ENCODE data around the gene UQCC2. TPM values are rescaled to one million over a fixed set of nuclear protein-coding genes. Genes with fewer than 3 reads are reported as not detected.

UQCC2 gene
- total RNA-seq, 2 experiments from 2014 or later, result 118 to 126 TPM

- no peaks in the 10 kb centered on the region for H3K9me3 Mint-ChIP-seq
- no peak overlapping the region for H3K4me3 Mint-ChIP-seq
- no peak overlapping the region for H3K27ac Mint-ChIP-seq
- DNase-seq, result no peak
- peaks cover 20% of the 10 kb centered on the region for H3K36me3 Mint-ChIP-seq
- peaks cover 2% of the 10 kb centered on the region for H3K4me1 Mint-ChIP-seq
- no peaks in the 10 kb centered on the region for H3K27me3 Mint-ChIP-seq
These were observed 25.1 kb downstream of the UQCC2 start for GRCh38 chr6:33686225-33686924.

GRCh38 chr6:33685411-33686224 lies 25.9 kb downstream of the UQCC2 start:
- no peaks in the 10 kb centered on the region for H3K9me3 Mint-ChIP-seq
- no peak overlapping the region for H3K4me3 Mint-ChIP-seq
- H3K27ac Mint-ChIP-seq, result no peak overlapping the region
- H3K27me3 Mint-ChIP-seq, result no peaks in the 10 kb centered on the region
- DNase-seq, result no peak
- H3K36me3 Mint-ChIP-seq, result peaks cover 16% of the 10 kb centered on the region
- H3K4me1 Mint-ChIP-seq, result peaks cover 2% of the 10 kb centered on the region

DNA sequence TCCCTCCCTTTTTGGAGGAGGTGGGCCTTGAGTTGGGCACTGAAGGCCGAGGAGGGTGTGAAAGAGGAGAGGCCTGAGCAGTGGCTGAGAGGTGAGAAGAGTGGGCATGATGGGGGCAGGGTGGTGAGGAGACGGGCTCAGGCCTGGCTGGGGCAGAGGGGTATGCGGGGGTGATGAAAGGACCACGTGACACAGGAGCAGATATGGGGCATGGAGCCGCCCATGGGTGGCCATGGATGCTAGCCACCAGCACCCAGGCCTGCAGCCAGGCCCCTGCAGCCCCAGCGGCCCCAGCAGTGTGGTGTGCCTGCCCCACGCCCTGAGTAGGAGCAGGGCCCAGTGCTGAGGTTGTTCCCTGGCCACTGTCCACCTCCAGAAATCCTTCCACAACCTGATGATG lies 26.5 kb downstream of the UQCC2 start:
- DNase-seq, result no peak
- no peak overlapping the region for H3K4me3 Mint-ChIP-seq
- no peaks in the 10 kb centered on the region for H3K27me3 Mint-ChIP-seq
- peaks cover 2% of the 10 kb centered on the region for H3K4me1 Mint-ChIP-seq
- no peak overlapping the region for H3K27ac Mint-ChIP-seq
- H3K36me3 Mint-ChIP-seq, result peaks cover 17% of the 10 kb centered on the region
- H3K9me3 Mint-ChIP-seq, result no peaks in the 10 kb centered on the region

- H3K4me1 Mint-ChIP-seq, result peaks cover 2% of the 10 kb centered on the region
- no peak overlapping the region for H3K4me3 Mint-ChIP-seq
- H3K36me3 Mint-ChIP-seq, result peaks cover 16% of the 10 kb centered on the region
- no peaks in the 10 kb centered on the region for H3K9me3 Mint-ChIP-seq
- H3K27me3 Mint-ChIP-seq, result no peaks in the 10 kb centered on the region
- no peak overlapping the region for H3K27ac Mint-ChIP-seq
- DNase-seq, result no peak
These were observed 27.0 kb downstream of the UQCC2 start for GRCh38 chr6:33684428-33684896.

DNA sequence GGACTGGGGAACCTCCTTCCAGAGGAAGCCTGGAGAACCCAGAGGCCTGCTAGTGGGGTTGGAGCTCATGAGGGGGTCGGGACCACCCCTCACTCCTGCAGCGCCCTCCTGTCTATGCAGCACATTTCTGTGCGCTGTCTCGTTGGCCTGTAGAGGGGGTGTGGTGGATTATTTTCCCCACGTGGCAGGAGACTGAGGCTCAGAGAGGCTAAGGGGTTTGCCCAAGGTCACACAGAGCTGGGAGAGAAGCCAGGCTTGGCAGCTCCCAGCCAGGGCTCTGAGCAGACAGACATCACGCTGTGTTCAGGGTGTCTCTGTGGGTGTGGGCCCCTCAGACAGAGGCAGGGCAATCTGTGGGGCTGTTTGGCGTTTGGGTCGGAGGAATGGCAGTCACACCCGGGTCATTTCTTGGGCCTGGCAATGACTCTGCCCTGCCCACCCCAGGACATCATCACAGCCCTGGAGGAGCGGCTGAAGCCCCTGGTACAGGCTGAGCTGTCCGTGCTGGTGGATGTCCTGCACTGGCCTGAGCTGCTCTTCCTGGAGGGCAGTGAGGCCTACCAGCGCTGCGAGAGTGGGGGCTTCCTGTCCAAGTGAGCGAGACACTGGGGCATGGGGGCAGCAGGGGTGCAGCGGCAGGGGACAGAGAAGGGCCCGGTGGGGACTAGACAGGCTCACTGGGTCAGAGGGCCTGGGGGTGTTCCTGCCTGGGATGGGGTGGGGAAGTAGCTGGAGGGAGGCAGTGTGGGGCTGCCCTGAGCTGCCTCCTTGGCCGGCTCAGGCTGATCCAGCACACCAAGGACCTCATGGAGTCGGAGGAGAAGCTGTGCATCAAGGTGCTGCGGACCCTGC lies 27.7 kb downstream of the UQCC2 start:
- H3K4me3 Mint-ChIP-seq, result no peak overlapping the region
- peaks cover 15% of the 10 kb centered on the region for H3K36me3 Mint-ChIP-seq
- no peak for DNase-seq
- peak overlapping the region; percentile 73 for H3K27ac Mint-ChIP-seq
- H3K27me3 Mint-ChIP-seq, result no peaks in the 10 kb centered on the region
- no peaks in the 10 kb centered on the region for H3K9me3 Mint-ChIP-seq
- H3K4me1 Mint-ChIP-seq, result peaks cover 2% of the 10 kb centered on the region

DNA sequence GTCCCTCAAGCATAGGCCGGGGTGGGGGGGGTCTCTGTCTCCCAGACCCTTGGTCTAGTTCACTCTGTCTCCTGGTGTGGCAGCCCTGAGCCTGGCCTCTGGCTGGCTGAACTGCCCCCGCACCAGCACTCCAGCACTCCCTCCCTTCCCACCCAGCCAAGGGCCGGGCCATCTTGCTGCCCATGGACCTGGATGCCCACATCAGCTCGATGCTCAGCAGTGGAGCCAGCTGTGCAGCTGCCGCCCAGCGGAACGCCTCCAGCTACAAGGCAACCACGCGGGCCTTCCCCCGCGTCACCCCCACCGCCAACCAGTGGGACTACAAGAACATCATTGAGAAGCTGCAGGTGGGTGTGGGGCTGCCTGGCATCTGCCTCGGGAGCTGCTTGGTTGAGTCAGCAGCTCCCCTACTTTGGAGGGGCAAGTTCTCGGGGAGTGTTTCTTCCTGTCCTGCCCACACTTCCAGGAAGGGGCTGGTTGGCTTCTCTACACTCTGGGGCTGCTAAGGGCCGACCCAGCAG lies 28.4 kb downstream of the UQCC2 start:
- peaks cover 16% of the 10 kb centered on the region for H3K36me3 Mint-ChIP-seq
- H3K4me3 Mint-ChIP-seq, result no peak overlapping the region
- DNase-seq, result peak; percentile 28
- H3K9me3 Mint-ChIP-seq, result no peaks in the 10 kb centered on the region
- H3K4me1 Mint-ChIP-seq, result peaks cover 2% of the 10 kb centered on the region
- peak overlapping the region; percentile 73 for H3K27ac Mint-ChIP-seq
- H3K27me3 Mint-ChIP-seq, result no peaks in the 10 kb centered on the region

DNA sequence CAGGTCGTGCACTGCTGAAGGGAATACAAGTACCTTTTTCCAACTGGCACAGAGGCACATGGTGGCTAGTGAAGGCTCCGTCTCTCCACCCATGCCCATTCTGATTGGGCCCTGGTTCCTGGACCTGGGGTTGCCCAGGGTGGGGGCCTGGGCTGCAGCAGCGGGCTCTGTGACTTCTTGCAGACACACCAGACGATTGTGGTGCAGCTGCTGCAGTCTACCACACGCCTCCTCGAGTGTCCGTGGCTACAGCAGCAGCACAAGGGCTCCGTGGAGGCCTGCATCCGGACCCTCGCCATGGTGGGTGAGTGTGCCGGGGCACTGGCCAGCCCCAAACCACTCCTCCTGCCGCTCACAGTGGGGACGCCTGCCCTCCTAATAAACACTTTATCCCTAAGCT lies 29.2 kb downstream of the UQCC2 start:
- H3K27me3 Mint-ChIP-seq, result no peaks in the 10 kb centered on the region
- peaks cover 23% of the 10 kb centered on the region for H3K36me3 Mint-ChIP-seq
- H3K9me3 Mint-ChIP-seq, result no peaks in the 10 kb centered on the region
- no peak overlapping the region for H3K4me3 Mint-ChIP-seq
- H3K27ac Mint-ChIP-seq, result no peak overlapping the region
- H3K4me1 Mint-ChIP-seq, result peaks cover 2% of the 10 kb centered on the region
- DNase-seq, result no peak

- Mint-ChIP-seq H3K27ac (no peak overlapping the region), H3K4me3 (peak overlapping the region; percentile 42)
These were observed 31.7 kb downstream of the UQCC2 start for GRCh38 chr6:33679761-33680160.

DNA sequence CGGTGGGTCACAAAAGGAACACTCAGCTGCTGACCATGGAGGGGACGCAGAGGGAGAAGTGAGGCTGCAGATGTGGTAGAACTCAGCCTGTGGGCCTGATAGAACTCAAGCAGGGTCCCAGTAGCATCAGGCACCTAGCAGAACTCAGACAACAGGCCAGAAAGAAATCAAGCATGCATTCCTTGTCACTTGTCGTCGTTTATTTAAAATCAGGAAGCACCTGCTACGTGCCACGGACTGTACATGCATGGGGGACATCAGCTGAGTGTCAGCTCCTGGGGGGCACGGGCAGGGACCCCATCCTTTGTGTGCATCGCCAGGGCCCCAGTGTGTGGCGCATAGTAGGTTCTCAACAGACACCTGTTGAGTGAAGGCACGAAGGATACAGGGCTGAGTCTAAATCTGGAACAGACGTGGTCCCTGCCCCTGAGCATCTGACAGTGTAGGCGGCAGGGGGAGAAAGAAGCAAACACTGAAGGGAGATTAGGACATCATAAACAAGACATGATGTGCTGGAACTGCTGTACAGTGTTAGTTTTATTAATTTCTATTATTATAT lies 32.5 kb downstream of the UQCC2 start:
- Mint-ChIP-seq H3K27me3 (no peaks in the 10 kb centered on the region), H3K36me3 (peaks cover 13% of the 10 kb centered on the region), H3K4me3 (no peak overlapping the region), H3K9me3 (no peaks in the 10 kb centered on the region), H3K27ac (no peak overlapping the region), H3K4me1 (peaks cover 2% of the 10 kb centered on the region)
- DNase-seq, result no peak

More at GRCh38 chr6:33679761-33680160, 31.7 kb downstream of the UQCC2 start:
- Mint-ChIP-seq H3K36me3 (peaks cover 17% of the 10 kb centered on the region), H3K27me3 (no peaks in the 10 kb centered on the region), H3K4me1 (peaks cover 2% of the 10 kb centered on the region), H3K9me3 (no peaks in the 10 kb centered on the region)
- DNase-seq, result no peak

DNA sequence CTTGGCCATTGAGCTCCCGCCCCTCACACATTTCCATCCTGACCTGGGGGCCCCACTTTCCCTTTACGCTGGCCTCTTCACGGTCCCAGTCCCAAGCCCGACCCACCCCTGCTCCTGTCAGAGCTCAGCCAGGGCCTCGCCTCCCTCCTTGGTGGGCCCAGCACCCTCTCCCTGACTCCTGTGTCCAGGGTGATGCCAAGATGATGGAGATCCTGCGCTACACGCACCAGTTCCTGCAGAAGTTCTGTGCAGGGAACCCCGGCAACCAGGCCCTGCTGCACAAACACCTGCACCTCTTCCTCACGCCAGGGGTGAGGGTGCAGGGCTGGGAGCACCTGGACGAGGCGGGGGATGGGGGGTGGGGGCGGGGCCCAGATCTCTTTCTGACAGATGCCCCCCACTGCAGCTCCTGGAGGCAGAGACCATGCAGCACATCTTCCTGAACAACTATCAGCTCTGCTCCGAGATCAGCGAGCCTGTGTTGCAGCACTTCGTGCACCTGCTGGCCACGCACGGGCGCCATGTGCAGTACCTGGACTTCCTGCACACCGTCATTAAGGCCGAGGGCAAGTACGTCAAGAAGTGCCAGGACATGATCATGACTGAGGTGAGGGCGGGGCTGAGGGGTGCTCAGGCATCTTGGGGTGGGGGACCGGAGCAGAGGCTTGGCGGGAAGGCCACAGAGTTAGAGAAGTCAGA lies 33.1 kb downstream of the UQCC2 start:
- Mint-ChIP-seq H3K4me1 (peaks cover 2% of the 10 kb centered on the region), H3K9me3 (no peaks in the 10 kb centered on the region), H3K27me3 (no peaks in the 10 kb centered on the region), H3K36me3 (peaks cover 16% of the 10 kb centered on the region), H3K27ac (no peak overlapping the region), H3K4me3 (no peak overlapping the region)
- DNase-seq, result no peak

DNA sequence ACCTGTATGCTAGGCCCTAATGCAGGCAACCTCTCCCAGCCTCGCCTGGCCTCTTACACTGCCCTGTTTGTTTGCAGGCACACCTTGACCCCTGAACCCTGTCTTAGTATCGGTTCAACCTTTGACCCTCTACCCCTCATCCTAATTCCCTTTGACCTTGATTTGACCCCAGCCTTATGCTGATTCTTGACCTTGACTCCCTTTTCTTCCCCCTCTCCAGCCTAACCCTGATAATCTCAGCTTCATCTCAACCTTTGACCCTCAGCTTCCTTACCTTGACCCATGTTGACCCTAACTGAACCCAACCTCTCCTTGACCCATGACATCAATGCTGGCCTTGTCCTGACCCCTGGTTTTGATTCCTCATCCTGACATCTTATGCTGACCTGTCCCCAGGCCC lies 33.8 kb downstream of the UQCC2 start:
- DNase-seq, result no peak
- Mint-ChIP-seq H3K36me3 (peaks cover 18% of the 10 kb centered on the region), H3K27ac (no peak overlapping the region), H3K27me3 (no peaks in the 10 kb centered on the region), H3K4me1 (peaks cover under 1% of the 10 kb centered on the region), H3K9me3 (no peaks in the 10 kb centered on the region), H3K4me3 (no peak overlapping the region)

- peaks cover 18% of the 10 kb centered on the region for H3K36me3 Mint-ChIP-seq
- H3K27ac Mint-ChIP-seq, result no peak overlapping the region
These were observed 34.3 kb downstream of the UQCC2 start for GRCh38 chr6:33677143-33677660.

DNA sequence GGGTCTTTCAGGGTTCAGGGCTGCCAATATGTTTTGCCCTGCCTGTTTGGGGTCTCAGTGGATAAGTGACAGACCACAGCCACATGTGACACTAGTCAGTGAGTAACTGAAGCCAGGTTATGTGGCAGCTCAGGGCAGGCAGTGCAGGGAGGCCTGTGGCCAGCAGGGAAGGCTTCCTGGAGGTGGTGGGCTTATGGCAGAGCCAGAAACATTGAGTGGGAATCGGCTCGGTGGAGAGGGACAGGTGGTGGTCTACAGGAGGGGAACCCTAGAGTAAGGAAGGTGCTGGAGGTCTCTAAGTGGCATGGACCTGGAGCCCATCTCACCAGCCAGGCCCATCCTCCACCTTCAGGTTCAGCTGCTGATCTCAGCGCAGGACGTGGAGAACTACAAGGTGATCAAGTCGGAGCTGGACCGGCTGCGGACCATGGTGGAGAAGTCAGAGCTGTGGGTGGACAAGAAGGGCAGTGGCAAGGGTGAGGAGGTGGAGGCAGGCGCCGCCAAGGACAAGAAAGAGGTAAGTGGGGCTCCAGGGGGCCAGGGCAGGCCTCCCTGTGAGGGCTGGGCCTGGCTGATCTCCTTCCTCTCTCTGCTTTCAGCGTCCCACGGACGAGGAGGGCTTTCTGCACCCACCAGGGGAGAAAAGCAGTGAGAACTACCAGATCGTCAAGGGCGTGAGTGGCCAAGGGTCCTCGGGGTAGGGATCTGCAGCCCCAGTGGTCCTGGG lies 34.9 kb downstream of the UQCC2 start:
- Mint-ChIP-seq H3K4me1 (no peaks in the 10 kb centered on the region), H3K9me3 (no peaks in the 10 kb centered on the region), H3K27ac (no peak overlapping the region), H3K4me3 (no peak overlapping the region), H3K36me3 (peaks cover 22% of the 10 kb centered on the region), H3K27me3 (no peaks in the 10 kb centered on the region)
- no peak for DNase-seq

More at GRCh38 chr6:33677143-33677660, 34.3 kb downstream of the UQCC2 start:
- Mint-ChIP-seq H3K27me3 (no peaks in the 10 kb centered on the region), H3K9me3 (no peaks in the 10 kb centered on the region), H3K4me1 (no peaks in the 10 kb centered on the region), H3K4me3 (no peak overlapping the region)
- DNase-seq, result no peak
